Breast epithelium (tissue), 3 donors: ENCODE results near the gene OGG1.

Experiments
- POLR2AphosphoS5 ChIP-seq, 3 donors: sonication (generic); formaldehyde crosslinking; IDR thresholded peaks; one replicate each; pipeline ENCODE4 v1.6.1; 2017; ENCODE audit warnings: antibody characterized with exemption in 3 of 3
- TF ChIP-seq, protein P1 (sequence below), 3 donors: fragments of 450-650 bp; IDR thresholded peaks; one replicate each; pipeline ENCODE4 v1.5.1; 2016 to 2017; ENCODE audit warnings: antibody characterized with exemption in 3 of 3, mild to moderate bottlenecking in 3 of 3, moderate library complexity in 3 of 3

DNA sequence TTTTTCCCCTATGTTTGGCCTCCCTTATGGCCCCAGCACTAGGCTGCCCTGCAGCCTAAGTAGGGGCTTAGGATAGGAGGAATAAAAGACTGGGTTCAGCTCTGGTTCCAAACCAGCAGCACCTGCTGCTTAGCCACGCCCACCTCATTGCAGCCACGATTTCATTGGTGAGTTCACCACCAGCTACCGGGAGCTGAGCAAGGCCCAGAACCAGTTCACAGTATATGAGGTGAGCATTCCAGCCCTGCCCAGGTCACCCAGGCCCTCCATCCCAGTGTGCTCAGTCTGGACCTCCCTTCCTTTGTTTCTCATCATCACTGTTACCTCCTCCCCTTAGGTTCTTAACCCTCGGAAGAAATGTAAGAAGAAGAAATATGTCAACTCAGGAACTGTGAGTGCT lies 34.6 kb upstream of the OGG1 start:
- TF ChIP-seq, protein P1, sequence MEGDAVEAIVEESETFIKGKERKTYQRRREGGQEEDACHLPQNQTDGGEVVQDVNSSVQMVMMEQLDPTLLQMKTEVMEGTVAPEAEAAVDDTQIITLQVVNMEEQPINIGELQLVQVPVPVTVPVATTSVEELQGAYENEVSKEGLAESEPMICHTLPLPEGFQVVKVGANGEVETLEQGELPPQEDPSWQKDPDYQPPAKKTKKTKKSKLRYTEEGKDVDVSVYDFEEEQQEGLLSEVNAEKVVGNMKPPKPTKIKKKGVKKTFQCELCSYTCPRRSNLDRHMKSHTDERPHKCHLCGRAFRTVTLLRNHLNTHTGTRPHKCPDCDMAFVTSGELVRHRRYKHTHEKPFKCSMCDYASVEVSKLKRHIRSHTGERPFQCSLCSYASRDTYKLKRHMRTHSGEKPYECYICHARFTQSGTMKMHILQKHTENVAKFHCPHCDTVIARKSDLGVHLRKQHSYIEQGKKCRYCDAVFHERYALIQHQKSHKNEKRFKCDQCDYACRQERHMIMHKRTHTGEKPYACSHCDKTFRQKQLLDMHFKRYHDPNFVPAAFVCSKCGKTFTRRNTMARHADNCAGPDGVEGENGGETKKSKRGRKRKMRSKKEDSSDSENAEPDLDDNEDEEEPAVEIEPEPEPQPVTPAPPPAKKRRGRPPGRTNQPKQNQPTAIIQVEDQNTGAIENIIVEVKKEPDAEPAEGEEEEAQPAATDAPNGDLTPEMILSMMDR (IDR thresholded peaks at IDR 0.05) = no peak
- no peak for TF ChIP-seq POLR2AphosphoS5 (IDR thresholded peaks at IDR 0.05)
